ENCODE results near the gene SORBS2. TPM values are rescaled to one million over a fixed set of nuclear protein-coding genes. Genes with fewer than 3 reads are reported as not detected.

Gene SORBS2
- total RNA-seq, 2 experiments from 2014 or later, result not detected

DNA sequence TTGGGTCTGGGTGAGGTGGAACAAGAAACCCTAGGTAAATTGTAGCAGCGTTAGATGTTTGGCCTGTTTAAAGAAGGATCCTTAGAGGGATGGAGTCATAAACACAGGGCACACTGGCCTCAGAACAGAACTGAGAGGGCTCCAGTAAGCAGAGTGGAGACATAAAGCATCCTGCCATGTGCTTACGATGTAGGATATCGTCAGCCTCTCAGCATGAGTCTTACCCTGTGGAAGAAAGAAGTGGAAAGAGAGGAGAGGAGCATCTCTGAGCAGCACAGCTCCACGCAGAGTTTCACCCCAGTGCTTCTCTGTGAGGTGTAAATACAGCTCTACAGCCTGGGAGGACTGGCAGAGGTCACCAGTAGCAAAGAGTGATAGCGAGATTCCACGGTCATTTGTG lies 27.8 kb upstream of the SORBS2 start:
- no peak overlapping the region for H3K4me3 Mint-ChIP-seq
- no peak for DNase-seq
- H3K27me3 Mint-ChIP-seq (ENCODE audit: low read depth), result no peaks in the 10 kb centered on the region
- intact Hi-C loops (cut with micrococcal nuclease), result no loop called here
- CTCF ChIA-PET, result no interaction called here
- H3K36me3 Mint-ChIP-seq (ENCODE audit: low read depth), result no peaks in the 10 kb centered on the region
- H3K4me1 Mint-ChIP-seq (ENCODE audit: low read depth), result no peaks in the 10 kb centered on the region
- H3K27ac Mint-ChIP-seq, result no peak overlapping the region
- no peaks in the 10 kb centered on the region for H3K9me3 Mint-ChIP-seq

DNA sequence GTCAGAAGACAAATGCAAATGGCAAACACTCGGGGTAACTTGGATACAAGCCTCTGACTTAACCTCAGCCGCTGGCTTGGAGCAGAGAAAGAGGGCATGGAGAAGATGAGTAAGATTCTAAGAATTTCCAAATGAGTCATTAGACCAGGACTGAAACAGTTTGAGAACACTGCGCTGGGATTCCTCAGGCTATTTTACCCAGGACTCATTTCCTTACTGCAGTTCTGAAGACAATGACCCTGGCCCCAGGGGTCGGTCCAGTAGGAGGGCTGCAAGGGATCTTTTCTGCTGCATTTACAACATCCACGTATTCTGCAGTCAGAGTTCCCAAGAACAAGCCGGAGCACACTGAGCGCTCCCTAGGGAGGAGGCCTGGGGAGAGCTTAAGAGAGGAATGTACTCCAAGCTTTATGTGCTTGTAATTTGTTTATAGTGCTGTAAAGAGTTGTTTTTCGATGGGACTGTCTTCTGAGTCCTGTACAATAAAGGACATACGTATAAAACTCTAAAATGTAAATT lies 27.3 kb upstream of the SORBS2 start:
- no peaks in the 10 kb centered on the region for H3K27me3 Mint-ChIP-seq (ENCODE audit: low read depth)
- H3K36me3 Mint-ChIP-seq (ENCODE audit: low read depth), result no peaks in the 10 kb centered on the region
- no peak for DNase-seq
- CTCF ChIA-PET, result no interaction called here
- intact Hi-C loops (cut with micrococcal nuclease), result no loop called here
- H3K4me3 Mint-ChIP-seq, result no peak overlapping the region
- no peaks in the 10 kb centered on the region for H3K9me3 Mint-ChIP-seq
- H3K4me1 Mint-ChIP-seq (ENCODE audit: low read depth), result no peaks in the 10 kb centered on the region
- H3K27ac Mint-ChIP-seq, result no peak overlapping the region

DNA sequence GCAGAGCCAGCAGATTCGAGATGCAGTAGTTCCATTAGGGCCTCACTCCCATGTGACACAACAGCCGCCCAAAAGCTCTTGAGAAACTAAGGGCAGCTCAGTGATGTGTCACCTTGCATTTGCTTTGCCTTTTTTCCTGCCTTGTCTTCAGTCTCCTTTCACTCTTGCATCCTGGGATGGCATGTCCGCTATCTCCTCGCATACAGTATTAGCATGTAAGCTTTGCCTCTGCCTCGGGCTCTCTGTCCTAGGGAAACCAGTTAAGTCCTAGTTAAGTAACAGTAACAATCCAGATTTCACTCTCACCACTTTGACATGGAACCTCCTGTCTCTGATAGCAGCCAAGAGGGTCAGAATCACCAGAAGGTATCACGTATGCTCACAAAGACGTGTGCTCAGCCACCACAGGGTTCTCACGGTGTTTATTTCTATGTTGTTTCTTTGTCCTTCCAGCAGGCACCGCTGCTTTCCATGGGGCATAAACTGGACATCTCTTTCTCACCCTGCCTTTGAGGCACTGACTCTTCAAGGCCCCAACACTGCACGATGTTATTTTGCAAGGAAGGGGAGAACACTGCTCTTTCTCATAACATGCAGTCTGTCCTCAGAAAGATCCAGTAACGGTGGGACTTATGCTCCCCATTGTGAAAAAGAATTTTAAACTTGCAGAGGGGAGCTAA lies 26.7 kb upstream of the SORBS2 start:
- Mint-ChIP-seq H3K27me3 (ENCODE audit: low read depth) (peaks cover 3% of the 10 kb centered on the region), H3K4me1 (ENCODE audit: low read depth) (no peaks in the 10 kb centered on the region), H3K4me3 (no peak overlapping the region), H3K36me3 (ENCODE audit: low read depth) (no peaks in the 10 kb centered on the region), H3K9me3 (no peaks in the 10 kb centered on the region), H3K27ac (no peak overlapping the region)
- DNase-seq, result no peak
- CTCF ChIA-PET, result no interaction called here
- intact Hi-C loops (cut with micrococcal nuclease), result no loop called here

GRCh38 chr4:185838104-185838452 lies 26.1 kb upstream of the SORBS2 start:
- intact Hi-C loops (cut with micrococcal nuclease), result no loop called here
- H3K4me3 Mint-ChIP-seq, result no peak overlapping the region

GRCh38 chr4:185837415-185838103 lies 25.6 kb upstream of the SORBS2 start:
- no peaks in the 10 kb centered on the region for H3K9me3 Mint-ChIP-seq
- H3K4me1 Mint-ChIP-seq (ENCODE audit: low read depth), result no peaks in the 10 kb centered on the region
- H3K27ac Mint-ChIP-seq, result no peak overlapping the region
- H3K36me3 Mint-ChIP-seq (ENCODE audit: low read depth), result no peaks in the 10 kb centered on the region
- H3K4me3 Mint-ChIP-seq, result no peak overlapping the region
- intact Hi-C loops (cut with micrococcal nuclease), result no loop called here
- CTCF ChIA-PET, result no interaction called here
- DNase-seq, result no peak
- peaks cover 3% of the 10 kb centered on the region for H3K27me3 Mint-ChIP-seq (ENCODE audit: low read depth)

More at GRCh38 chr4:185838104-185838452, 26.1 kb upstream of the SORBS2 start:
- no peaks in the 10 kb centered on the region for H3K9me3 Mint-ChIP-seq
- CTCF ChIA-PET, result no interaction called here
- no peak overlapping the region for H3K27ac Mint-ChIP-seq
- H3K27me3 Mint-ChIP-seq (ENCODE audit: low read depth), result peaks cover 3% of the 10 kb centered on the region
- no peaks in the 10 kb centered on the region for H3K4me1 Mint-ChIP-seq (ENCODE audit: low read depth)
- DNase-seq, result no peak
- no peaks in the 10 kb centered on the region for H3K36me3 Mint-ChIP-seq (ENCODE audit: low read depth)

DNA sequence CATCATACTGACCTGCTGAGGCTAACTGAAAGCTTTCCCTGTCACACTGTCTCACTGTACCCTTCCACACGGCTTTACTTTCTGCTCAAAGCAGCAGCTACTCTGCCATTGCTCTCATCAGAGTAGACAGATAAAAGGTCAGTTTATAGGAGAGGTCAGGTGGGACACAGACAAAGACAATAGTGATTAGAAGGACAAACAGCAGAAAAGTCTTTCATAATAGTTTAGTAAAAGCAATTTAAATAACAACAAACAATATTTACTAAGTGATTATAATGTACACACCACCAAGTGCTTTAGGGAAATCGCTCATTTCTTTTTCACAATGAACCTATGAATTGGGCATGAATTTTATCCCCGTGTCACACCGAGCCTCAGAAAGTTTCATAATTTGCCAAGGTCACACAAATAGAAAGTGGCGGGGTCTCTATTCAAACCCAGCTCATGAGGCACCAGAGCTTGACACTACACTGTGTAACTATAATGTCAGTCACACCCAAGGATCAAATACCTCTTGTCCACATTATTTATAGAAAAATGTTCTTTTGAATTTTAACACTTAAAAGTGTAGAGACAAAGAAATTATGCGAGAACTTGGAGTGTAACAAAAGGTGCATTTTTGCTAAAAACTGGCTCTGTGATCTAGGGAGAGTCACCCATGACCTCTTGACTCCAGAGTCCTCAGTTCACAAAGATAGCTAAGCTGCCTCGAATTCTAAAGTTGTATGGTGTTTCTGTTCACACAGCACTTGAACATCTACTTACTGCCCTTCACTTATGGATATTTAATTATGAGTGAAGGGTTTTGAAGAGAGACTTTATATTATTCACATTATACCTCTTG lies 24.5 kb upstream of the SORBS2 start:
- no peak overlapping the region for H3K4me3 Mint-ChIP-seq

DNA sequence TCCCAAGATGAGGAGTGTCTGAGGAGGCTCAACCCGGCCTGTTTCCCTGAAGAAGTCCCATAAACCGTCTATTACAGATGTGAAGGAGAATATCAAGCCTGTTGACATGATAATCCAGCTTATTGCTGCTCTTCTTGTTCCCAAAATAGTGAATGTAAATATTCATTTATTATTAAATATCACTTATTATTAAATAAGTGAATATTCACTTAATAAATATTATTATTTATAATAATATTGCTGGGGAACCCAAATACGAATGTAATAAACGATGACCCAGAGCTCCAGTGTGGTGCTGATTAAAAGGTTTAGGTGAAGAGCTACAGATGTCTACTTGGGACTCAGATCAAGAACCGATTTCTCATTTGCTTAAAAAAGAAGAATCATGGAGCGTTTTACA lies 23.8 kb upstream of the SORBS2 start:
- peaks cover 3% of the 10 kb centered on the region for H3K27me3 Mint-ChIP-seq (ENCODE audit: low read depth)
- intact Hi-C loops (cut with micrococcal nuclease), result no loop called here
- CTCF ChIA-PET, result no interaction called here
- DNase-seq, result no peak
- no peaks in the 10 kb centered on the region for H3K9me3 Mint-ChIP-seq
- no peak overlapping the region for H3K27ac Mint-ChIP-seq
- H3K36me3 Mint-ChIP-seq (ENCODE audit: low read depth), result no peaks in the 10 kb centered on the region
- H3K4me3 Mint-ChIP-seq, result no peak overlapping the region
- no peaks in the 10 kb centered on the region for H3K4me1 Mint-ChIP-seq (ENCODE audit: low read depth)

More for the DNA sequence above, 24.5 kb upstream of the SORBS2 start:
- intact Hi-C loops (cut with micrococcal nuclease), result no loop called here
- no peak for DNase-seq
- CTCF ChIA-PET, result no interaction called here
- Mint-ChIP-seq H3K4me1 (ENCODE audit: low read depth) (no peaks in the 10 kb centered on the region), H3K27ac (no peak overlapping the region), H3K27me3 (ENCODE audit: low read depth) (peaks cover 3% of the 10 kb centered on the region), H3K36me3 (ENCODE audit: low read depth) (no peaks in the 10 kb centered on the region), H3K9me3 (no peaks in the 10 kb centered on the region)

- intact Hi-C loops (cut with micrococcal nuclease), result no loop called here
- Mint-ChIP-seq H3K4me1 (ENCODE audit: low read depth) (no peaks in the 10 kb centered on the region), H3K27ac (no peak overlapping the region), H3K4me3 (no peak overlapping the region), H3K36me3 (ENCODE audit: low read depth) (no peaks in the 10 kb centered on the region), H3K27me3 (ENCODE audit: low read depth) (peaks cover 3% of the 10 kb centered on the region), H3K9me3 (no peaks in the 10 kb centered on the region)
- CTCF ChIA-PET, result no interaction called here
- no peak for DNase-seq
Measured at GRCh38 chr4:185835336-185835735, 23.3 kb upstream of the SORBS2 start.

- peaks cover 3% of the 10 kb centered on the region for H3K27me3 Mint-ChIP-seq (ENCODE audit: low read depth)
- no peak overlapping the region for H3K27ac Mint-ChIP-seq
- no peaks in the 10 kb centered on the region for H3K36me3 Mint-ChIP-seq (ENCODE audit: low read depth)
- no peak for DNase-seq
- CTCF ChIA-PET, result no interaction called here
- no peaks in the 10 kb centered on the region for H3K4me1 Mint-ChIP-seq (ENCODE audit: low read depth)
- intact Hi-C loops (cut with micrococcal nuclease), result no loop called here
- no peak overlapping the region for H3K4me3 Mint-ChIP-seq
- no peaks in the 10 kb centered on the region for H3K9me3 Mint-ChIP-seq
Measured at GRCh38 chr4:185834778-185835177, 22.8 kb upstream of the SORBS2 start.

DNA sequence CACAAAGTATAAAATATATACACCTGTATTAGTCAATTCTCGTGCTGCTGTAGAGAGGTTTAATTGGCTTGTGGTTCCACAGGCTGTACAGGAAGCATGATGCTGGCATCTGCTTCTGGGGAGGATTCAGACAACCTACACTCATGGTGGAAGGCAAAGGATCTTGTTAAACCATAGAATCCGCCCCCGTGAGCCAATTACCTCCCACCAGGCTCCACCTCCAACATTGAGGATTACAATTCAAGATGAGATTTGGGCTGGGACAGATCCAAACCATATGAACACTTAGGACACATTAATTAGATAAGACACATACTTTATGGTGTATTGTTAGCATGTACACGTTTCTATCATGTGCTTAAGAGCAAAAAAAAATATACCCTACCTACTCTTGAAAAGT lies 22.1 kb upstream of the SORBS2 start:
- Mint-ChIP-seq H3K27ac (no peak overlapping the region), H3K36me3 (ENCODE audit: low read depth) (no peaks in the 10 kb centered on the region), H3K27me3 (ENCODE audit: low read depth) (peaks cover 3% of the 10 kb centered on the region), H3K9me3 (no peaks in the 10 kb centered on the region), H3K4me1 (ENCODE audit: low read depth) (no peaks in the 10 kb centered on the region), H3K4me3 (no peak overlapping the region)
- CTCF ChIA-PET, result no interaction called here
- intact Hi-C loops (cut with micrococcal nuclease), result no loop called here
- DNase-seq, result no peak

GRCh38 chr4:185833055-185833598 lies 21.1 kb upstream of the SORBS2 start:
- H3K27ac Mint-ChIP-seq, result no peak overlapping the region
- no peaks in the 10 kb centered on the region for H3K9me3 Mint-ChIP-seq
- no peaks in the 10 kb centered on the region for H3K4me1 Mint-ChIP-seq (ENCODE audit: low read depth)
- intact Hi-C loops (cut with micrococcal nuclease), result no loop called here
- H3K27me3 Mint-ChIP-seq (ENCODE audit: low read depth), result peaks cover 3% of the 10 kb centered on the region
- no peak overlapping the region for H3K4me3 Mint-ChIP-seq
- DNase-seq, result no peak
- CTCF ChIA-PET, result no interaction called here
- no peaks in the 10 kb centered on the region for H3K36me3 Mint-ChIP-seq (ENCODE audit: low read depth)

GRCh38 chr4:185831125-185831815 lies 19.3 kb upstream of the SORBS2 start:
- no peaks in the 10 kb centered on the region for H3K9me3 Mint-ChIP-seq
- no peaks in the 10 kb centered on the region for H3K36me3 Mint-ChIP-seq (ENCODE audit: low read depth)
- no peak for DNase-seq
- intact Hi-C loops (cut with micrococcal nuclease), result no loop called here
- no peak overlapping the region for H3K4me3 Mint-ChIP-seq
- H3K27me3 Mint-ChIP-seq (ENCODE audit: low read depth), result peaks cover 3% of the 10 kb centered on the region
- H3K27ac Mint-ChIP-seq, result no peak overlapping the region
- CTCF ChIA-PET, result no interaction called here
- H3K4me1 Mint-ChIP-seq (ENCODE audit: low read depth), result no peaks in the 10 kb centered on the region
